GM18520 (cell line): ENCODE data around the gene RIN2.

Experiments used
- ATAC-seq: cut with Tn5 transposase; IDR thresholded peaks from one replicate; pipeline ENCODE4 v1.9.1; 2021; ENCODE audit not compliant: unreplicated experiment

The RIN2 gene

DNA sequence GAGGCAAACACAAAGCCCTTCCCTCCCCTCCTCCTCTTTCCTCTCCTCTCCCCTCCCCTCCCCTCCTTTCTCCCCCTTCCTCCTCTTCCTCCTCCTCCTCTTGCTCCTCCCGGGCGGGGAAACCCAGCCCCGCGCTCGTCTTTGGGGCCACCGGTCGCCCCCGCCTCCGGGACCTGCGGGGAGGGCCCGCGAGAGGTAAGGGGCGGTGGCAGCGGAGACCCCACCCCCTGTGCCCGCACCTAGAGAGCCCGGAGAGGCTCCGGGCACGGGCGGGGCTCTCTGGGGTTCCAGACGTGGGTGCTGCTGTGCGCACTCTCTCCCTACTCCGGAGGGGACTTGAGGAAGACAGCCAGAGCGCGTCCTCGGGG lies at the start of gene RIN2:
Gene RIN2, plus strand, starts transcription at position 126 of the 368 bp plus-strand sequence. CDS start 131,344 bp downstream, outside the sequence.
- no peak for ATAC-seq

DNA sequence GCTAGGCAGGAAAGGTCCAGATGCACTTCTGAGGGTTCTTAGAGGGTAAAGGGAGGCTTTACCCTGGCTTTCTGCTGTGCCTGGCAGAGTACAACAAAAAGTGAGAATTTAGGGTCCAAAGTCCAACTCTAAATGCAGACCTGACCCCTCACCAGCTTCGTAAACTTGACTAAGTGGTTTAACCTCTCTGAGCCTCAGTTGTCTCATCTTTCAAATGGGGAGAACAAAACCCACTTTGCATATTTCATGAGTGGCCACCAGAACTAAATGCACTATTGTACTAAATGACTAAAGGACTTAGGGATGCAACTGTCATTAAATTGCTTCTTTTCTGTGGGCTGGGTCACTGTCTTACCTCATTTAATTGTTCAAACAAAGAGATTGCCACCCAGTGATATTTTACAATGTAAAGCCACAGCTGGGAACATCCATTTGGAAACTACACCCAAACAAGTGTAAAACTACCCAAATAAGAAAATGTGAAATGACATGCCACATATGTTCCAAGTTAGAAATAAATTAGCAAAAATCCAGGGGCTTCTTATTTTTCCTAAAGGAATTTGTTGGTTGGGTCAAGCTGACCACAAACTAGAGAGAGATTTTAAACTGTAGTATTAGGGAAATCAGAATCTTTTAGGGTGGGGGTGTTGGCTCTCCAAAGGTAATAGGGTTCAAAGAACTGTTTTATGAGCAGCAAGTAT lies 48.3 kb upstream of the RIN2 start:
- ATAC-seq, result no peak

DNA sequence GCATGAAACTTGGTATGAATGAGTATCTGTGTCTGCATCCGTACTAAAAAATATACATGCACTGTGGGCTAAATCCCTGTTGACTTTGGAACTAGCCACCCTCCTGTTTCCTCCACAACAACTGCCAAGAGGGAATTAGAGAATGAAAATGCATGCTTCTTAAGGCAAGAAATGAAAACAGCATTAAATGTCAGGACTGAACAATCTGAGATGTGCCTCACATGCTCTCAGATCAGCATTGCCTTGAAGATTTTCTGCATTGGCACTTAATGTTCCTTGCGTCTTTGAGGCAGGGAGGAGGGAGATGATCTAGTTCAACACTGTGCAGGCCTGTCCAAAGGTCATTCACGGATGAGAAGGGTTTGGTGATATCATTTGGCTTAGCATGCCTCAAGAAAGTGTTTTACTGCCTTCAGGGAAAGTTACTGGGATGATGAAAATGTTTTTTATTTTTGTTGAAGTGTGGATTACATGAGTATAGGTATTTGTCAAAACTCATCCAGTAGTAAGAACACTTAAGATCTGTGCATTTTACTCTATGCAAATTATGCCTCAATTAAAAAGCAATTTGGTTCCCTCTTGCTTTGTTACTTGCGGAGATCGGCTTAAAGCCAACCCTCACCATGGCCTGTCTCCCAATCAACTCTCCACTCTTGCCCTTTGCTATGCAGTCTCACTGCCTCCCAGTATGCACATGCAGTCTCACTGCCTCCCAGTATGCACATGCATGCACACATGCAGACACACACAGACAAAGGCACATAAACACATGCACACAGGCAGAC lies 47.5 kb upstream of the RIN2 start:
- ATAC-seq, result no peak

DNA sequence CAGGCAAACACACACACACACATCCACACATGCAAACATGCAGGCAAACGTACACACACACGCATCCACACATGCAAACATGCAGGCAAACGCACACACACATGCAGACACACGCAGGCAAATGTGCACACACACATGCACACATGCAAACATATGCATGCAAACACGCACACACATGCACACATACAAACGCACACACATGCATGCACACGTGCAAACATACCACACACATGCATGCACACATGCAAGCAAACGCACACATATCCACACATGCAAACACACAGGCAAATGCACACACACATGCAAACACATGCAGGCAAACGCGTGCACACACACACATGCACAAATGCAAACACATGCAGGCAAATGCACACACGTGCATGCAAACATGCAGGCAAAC lies 46.9 kb upstream of the RIN2 start:
- ATAC-seq, result no peak

- ATAC-seq, result no peak
Measured at GRCh38 chr20:19712721-19713260, 45.3 kb upstream of the RIN2 start.

DNA sequence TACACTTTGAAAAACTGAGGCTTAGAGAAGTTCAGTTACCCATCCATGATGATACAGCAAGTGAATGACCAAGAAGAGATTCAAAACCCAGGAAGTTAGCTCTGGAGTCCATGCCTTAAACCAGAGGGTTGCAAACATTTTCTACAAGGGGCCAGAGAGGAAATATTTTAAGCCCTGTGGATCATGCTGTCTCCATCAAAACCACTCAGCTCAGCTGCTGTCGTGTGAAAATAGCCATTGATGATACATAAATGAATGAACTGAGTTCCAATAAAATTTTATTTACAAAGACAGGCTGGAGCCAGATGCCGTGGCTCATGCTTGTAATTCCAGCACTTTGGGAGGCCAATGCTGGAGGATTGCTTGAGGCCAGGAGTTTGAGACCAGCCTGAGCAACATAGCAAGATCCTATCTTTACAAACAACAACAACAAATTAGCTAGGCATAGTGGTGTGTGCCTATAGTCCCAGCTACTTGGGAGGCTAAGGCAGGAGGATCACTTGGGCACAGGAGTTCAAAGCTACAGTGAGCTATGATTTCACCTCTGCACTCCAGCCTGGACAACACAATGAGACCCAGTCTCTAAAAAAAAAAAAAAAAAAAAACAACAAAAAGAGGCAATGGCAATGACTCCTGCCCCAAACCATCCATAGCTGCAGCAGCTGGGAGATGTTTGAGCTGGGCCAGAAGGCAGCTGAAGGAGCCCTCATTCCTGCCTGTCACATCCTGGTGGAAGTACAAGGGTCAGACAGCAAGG lies 44.1 kb upstream of the RIN2 start:
- ATAC-seq, result no peak

- ATAC-seq, result no peak
Measured at GRCh38 chr20:19714579-19714840, 43.5 kb upstream of the RIN2 start.

- no peak for ATAC-seq
Measured at GRCh38 chr20:19715986-19716385, 42.1 kb upstream of the RIN2 start.

GRCh38 chr20:19718880-19719279 lies 39.2 kb upstream of the RIN2 start:
- ATAC-seq, result no peak

- ATAC-seq, result no peak
Measured at GRCh38 chr20:19720991-19721390, 37.1 kb upstream of the RIN2 start.

GRCh38 chr20:19723051-19723450 lies 35.0 kb upstream of the RIN2 start:
- no peak for ATAC-seq

DNA sequence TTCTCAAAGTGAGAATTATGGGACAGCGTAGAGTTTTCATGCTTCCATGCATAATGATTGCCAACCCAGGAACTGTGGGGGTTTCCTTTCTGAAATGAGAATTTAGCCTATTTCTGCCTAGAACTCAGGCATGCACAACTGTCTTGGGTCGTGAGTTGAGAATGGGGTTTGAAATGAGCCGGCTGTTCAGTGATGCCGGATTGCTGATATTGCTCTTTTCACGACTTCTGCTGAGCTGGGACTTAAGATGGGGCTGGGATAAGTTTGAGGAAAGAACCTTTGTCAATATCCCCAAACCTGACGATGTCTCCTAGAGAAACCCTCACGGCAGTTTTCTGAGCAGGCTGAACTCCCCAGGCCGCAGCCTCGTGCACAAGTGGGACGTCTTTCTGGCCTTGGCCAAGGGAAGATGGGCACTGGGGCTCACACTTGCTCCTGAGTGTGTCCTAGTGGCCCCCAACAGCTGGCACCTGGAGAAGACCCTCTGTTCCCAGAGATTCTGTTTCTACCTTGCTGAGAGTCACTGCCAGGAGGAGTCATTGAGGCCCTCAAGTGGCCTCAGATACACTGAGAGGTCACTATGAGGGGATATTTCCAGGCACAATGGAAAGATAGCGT lies 34.1 kb upstream of the RIN2 start:
- ATAC-seq, result no peak

DNA sequence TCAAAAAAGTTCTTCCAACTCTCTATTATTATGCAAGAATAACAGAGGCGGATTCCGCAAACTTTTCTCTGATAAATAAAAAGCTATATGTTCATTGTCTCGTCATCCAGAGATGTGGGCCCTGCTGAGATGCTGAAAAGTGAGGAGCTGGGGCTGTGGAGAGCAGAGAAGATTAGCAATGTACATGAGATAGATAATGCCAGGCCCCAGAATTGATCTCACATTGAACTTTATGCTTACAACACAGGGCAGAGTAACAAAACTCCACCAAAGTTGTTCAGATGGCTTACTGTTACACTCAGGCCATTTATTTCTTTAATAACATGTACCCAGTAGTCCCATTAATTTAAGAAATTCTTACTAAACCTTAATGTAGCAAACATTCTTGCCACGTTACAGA lies 32.7 kb upstream of the RIN2 start:
- no peak for ATAC-seq

GRCh38 chr20:19725814-19726525 lies 32.1 kb upstream of the RIN2 start:
- ATAC-seq, result no peak

DNA sequence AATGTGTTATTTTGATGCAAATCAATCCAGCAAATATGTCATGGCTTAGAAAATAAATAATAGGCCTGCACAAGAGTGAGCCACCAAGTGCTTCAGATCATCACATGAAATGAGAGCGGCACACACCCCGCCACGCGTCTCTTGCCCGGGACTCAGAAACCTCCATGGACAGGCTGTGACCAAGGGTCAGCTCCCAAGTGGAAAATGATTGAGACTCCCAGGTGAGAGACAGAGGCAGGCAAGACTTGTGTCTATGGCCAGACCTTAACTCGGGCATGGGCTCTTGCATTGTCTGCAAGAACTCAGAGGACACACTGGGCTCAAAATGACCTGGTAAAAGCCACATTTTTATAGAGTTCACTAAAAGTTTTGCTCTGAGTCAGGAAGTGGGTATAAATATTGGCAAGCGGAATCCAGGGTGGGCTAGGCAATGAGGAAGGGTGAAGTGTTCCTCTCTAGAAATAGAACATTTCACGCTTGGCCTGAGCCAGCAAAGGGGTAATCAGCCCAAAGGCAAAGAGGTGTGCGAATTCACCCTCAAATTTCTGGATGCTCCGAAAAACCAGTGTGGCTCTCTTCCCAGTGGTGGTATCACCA lies 30.7 kb upstream of the RIN2 start:
- no peak for ATAC-seq

DNA sequence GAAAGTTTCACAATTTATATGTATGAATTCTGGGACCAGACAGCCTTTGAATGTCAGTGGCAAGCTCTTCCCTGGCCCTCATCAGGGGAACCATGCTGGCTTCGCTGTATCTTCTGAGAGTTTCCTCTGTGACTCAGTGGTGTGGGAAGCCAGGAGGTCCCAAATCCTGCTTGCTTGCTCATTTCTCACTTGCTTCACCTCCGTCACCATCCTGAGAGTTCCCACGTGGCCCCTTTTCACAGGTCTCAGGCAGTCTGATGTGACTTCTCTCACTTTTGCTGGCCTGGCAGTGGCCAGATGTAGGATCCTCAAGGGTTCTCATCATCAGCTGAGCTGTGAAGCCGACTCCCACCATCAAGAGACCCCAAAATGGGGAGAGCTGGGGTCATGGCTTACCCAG lies 28.4 kb upstream of the RIN2 start:
- no peak for ATAC-seq

GRCh38 chr20:19730706-19731105 lies 27.4 kb upstream of the RIN2 start:
- no peak for ATAC-seq

GRCh38 chr20:19734811-19735210 lies 23.2 kb upstream of the RIN2 start:
- ATAC-seq, result no peak

DNA sequence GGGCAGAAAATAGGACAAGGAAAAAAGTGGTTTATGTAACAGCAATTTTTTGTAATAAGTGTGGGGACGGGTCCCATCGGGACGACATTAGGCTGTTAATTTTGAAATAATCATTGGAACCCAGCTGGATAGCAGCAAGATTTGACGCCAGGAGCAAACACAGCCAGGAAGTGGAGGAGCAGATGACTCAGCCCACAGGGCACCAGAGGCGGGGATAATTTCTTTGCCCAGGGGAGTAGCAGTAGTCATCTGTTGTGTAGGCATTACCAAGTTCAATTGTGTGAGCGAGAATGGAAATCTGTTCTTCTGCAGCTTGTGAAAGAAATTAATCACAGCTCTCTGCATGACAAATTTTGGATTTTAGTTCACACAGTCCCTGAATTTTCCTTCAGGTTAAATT lies 22.6 kb upstream of the RIN2 start:
- ATAC-seq, result no peak

- peak; percentile 67 for ATAC-seq
Measured at GRCh38 chr20:19737025-19737424, 21.0 kb upstream of the RIN2 start.
